ENCODE results near the gene CLIP2. TPM values are rescaled to one million over a fixed set of nuclear protein-coding genes. Genes with fewer than 3 reads are reported as not detected.

The CLIP2 gene
- total and polyA plus RNA-seq, 2 of the 8 experiments (the other 6 are each of a cell fraction or from before 2014, with no cell fraction given), result 8.3 to 41.5 TPM

DNA sequence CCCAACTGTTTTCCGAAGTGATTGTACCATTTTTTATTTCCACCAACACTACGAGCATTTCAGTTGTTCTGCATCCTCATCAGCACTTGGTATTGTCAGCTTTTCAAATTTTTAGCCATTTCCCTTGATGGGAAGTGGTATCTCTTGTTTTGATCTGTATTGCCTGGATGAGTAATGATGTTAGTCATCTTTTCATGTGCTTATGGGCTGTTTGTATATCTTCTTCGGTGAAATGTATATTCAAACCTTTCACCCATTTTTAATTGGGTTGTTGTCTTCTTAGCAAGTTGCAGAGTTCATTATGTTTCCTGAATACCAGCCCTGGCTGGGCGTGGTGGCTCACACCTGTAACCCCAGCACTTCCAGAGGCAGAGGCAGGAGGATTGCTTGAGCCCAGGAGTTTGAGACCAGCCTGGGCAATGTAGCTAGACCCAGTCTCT is 22.1 kb downstream of the CLIP2 start (continued):
- no peak for TF ChIP-seq GTF2F1 (IDR thresholded peaks at IDR 0.05; ENCODE audit: borderline replicate concordance, low read depth, low read length)
- no peak for TF ChIP-seq MAX (IDR thresholded peaks at IDR 0.05)
- no peak for TF ChIP-seq CEBPB (IDR thresholded peaks at IDR 0.05; ENCODE audit: low read depth, low read length)
- no peak for TF ChIP-seq POLR2AphosphoS5 (IDR thresholded peaks at IDR 0.05; ENCODE audit: low read depth, low read length)
- TF ChIP-seq RBBP5 (IDR thresholded peaks at IDR 0.05; ENCODE audit: borderline replicate concordance, low read depth, low read length), result no peak
- no peak for TF ChIP-seq BCL11A (IDR thresholded peaks at IDR 0.05; ENCODE audit: low read depth in 2 of 2, low read length in 2 of 2)
- no peak for TF ChIP-seq SAP30 (IDR thresholded peaks at IDR 0.05; ENCODE audit: insufficient read depth, insufficient replicate concordance, low read length)
